Amniotic epithelial cell (primary cell): Measurements from ENCODE around the gene TMEM139.
"Not testable (repeated sequence)": the region's sequence is repeated elsewhere in the genome, so short reads cannot be mapped to it uniquely, and the experiment has no call there.

ENCODE experiments used
- DNase-seq: peaks from one replicate; pipeline ENCODE4 v3.0.0-alpha.2; 2010; ENCODE audit warnings: low read depth

Gene TMEM139

GRCh38 chr7:143289421-143289820 is 4.7 kb downstream of the TMEM139 start:
- DNase-seq, result no peak

GRCh38 chr7:143289888-143290287 is 5.1 kb downstream of the TMEM139 start:
- DNase-seq, result not testable (repeated sequence)

GRCh38 chr7:143290293-143290692 is 5.5 kb downstream of the TMEM139 start:
- no peak for DNase-seq

- no peak for DNase-seq
These were observed 8.1 kb downstream of the TMEM139 start for GRCh38 chr7:143292876-143293275.

GRCh38 chr7:143295870-143296269 is 11.1 kb downstream of the TMEM139 start:
- peak; percentile 78 for DNase-seq

- DNase-seq, result no peak
These were observed 11.9 kb downstream of the TMEM139 start for GRCh38 chr7:143296686-143297085.

GRCh38 chr7:143299346-143299745 is 14.6 kb downstream of the TMEM139 start:
- peak; percentile 65 for DNase-seq

- DNase-seq, result peak; percentile 27
These were observed 15.1 kb downstream of the TMEM139 start for GRCh38 chr7:143299840-143300239.

GRCh38 chr7:143300959-143301935 is 16.5 kb downstream of the TMEM139 start:
- peak; percentile 69 for DNase-seq

GRCh38 chr7:143303733-143304132 is 19.0 kb downstream of the TMEM139 start:
- DNase-seq, result no peak

- no peak for DNase-seq
These were observed 20.2 kb downstream of the TMEM139 start for GRCh38 chr7:143304938-143305337.

GRCh38 chr7:143305423-143306070 is 20.8 kb downstream of the TMEM139 start:
- peak; percentile 59 for DNase-seq

- no peak for DNase-seq
These were observed 23.9 kb downstream of the TMEM139 start for GRCh38 chr7:143308632-143309031.

GRCh38 chr7:143314127-143314526 is 29.4 kb downstream of the TMEM139 start:
- DNase-seq, result no peak

- DNase-seq, result no peak
These were observed 31.0 kb downstream of the TMEM139 start, which contains the start of gene CLCN1 for GRCh38 chr7:143315776-143316175. Gene CLCN1 (plus strand): TSS chr7:143316111. CDS start chr7:143316213, 102 bp downstream.

GRCh38 chr7:143316492-143316891 is 31.7 kb downstream of the TMEM139 start:
- no peak for DNase-seq

- peak; percentile 89 for DNase-seq
These were observed 33.9 kb downstream of the TMEM139 start for GRCh38 chr7:143318661-143319060.

- DNase-seq, result no peak
These were observed 35.9 kb downstream of the TMEM139 start for GRCh38 chr7:143320620-143321019.

GRCh38 chr7:143321242-143321641 is 36.5 kb downstream of the TMEM139 start:
- no peak for DNase-seq

- DNase-seq, result no peak
These were observed 37.0 kb downstream of the TMEM139 start for GRCh38 chr7:143321734-143322133.

- no peak for DNase-seq
These were observed 38.2 kb downstream of the TMEM139 start for GRCh38 chr7:143322760-143323633.

GRCh38 chr7:143323653-143324052 is 38.9 kb downstream of the TMEM139 start:
- DNase-seq, result no peak
